ENCODE data around the gene GNA12. TPM values are rescaled to one million over a fixed set of nuclear protein-coding genes. Genes with fewer than 3 reads are reported as not detected.

The GNA12 gene
- total RNA-seq, 1 donor: 27.1 TPM

GRCh38 chr7:2735744-2736143 is 108.4 kb downstream of the GNA12 start:
- no peak overlapping the region for H2AFZ ChIP-seq (ENCODE audit: low read length)
- H3K27me3 ChIP-seq (ENCODE audit: insufficient read depth, low read length): no peaks in the 10 kb centered on the region
- no peak overlapping the region for H3K27ac ChIP-seq (ENCODE audit: low read depth, low read length)
- peaks cover 3% of the 10 kb centered on the region for H4K20me1 ChIP-seq (ENCODE audit: insufficient read depth, low read length)
- peaks cover 12% of the 10 kb centered on the region for H3K36me3 ChIP-seq (ENCODE audit: insufficient read depth, low read length)
- no peak overlapping the region for H3K4me2 ChIP-seq (ENCODE audit: insufficient read depth, low read length)
- peak; percentile 76 for DNase-seq (ENCODE audit: insufficient read length, low spot score, missing footprints)
- H3K79me2 ChIP-seq (ENCODE audit: insufficient read depth, low read length): peaks cover 66% of the 10 kb centered on the region
- TF ChIP-seq CTCF (IDR thresholded peaks at IDR 0.05; ENCODE audit: extremely low read depth, low read depth, low read length): no peak
- H3K4me3 ChIP-seq (ENCODE audit: insufficient read depth, low read length): no peak overlapping the region
- peaks cover 5% of the 10 kb centered on the region for H3K4me1 ChIP-seq (ENCODE audit: insufficient read depth, low read length)
- H3K9me3 ChIP-seq (ENCODE audit: low read depth, low read length): no peaks in the 10 kb centered on the region

- Histone ChIP-seq H3K27ac (ENCODE audit: low read depth, low read length) (no peak overlapping the region), H3K4me2 (ENCODE audit: insufficient read depth, low read length) (no peak overlapping the region)
- peak; percentile 65 for DNase-seq (ENCODE audit: insufficient read length, low spot score, missing footprints)
Observed at GRCh38 chr7:2734751-2735571, 109.1 kb downstream of the GNA12 start.

GRCh38 chr7:2734084-2734686 is 109.9 kb downstream of the GNA12 start:
- TF ChIP-seq CTCF (IDR thresholded peaks at IDR 0.05; ENCODE audit: extremely low read depth, low read depth, low read length): no peak
- peak; percentile 50 for DNase-seq (ENCODE audit: insufficient read length, low spot score, missing footprints)
- Histone ChIP-seq H3K36me3 (ENCODE audit: insufficient read depth, low read length) (peaks cover 19% of the 10 kb centered on the region), H3K4me2 (ENCODE audit: insufficient read depth, low read length) (no peak overlapping the region), H3K9me3 (ENCODE audit: low read depth, low read length) (no peaks in the 10 kb centered on the region), H3K79me2 (ENCODE audit: insufficient read depth, low read length) (peaks cover 64% of the 10 kb centered on the region), H3K4me1 (ENCODE audit: insufficient read depth, low read length) (peaks cover 5% of the 10 kb centered on the region), H2AFZ (ENCODE audit: low read length) (no peak overlapping the region), H3K27me3 (ENCODE audit: insufficient read depth, low read length) (no peaks in the 10 kb centered on the region), H3K27ac (ENCODE audit: low read depth, low read length) (no peak overlapping the region), H4K20me1 (ENCODE audit: insufficient read depth, low read length) (peaks cover 3% of the 10 kb centered on the region), H3K4me3 (ENCODE audit: insufficient read depth, low read length) (no peak overlapping the region)

More at GRCh38 chr7:2734751-2735571, 109.1 kb downstream of the GNA12 start:
- Histone ChIP-seq H3K4me3 (ENCODE audit: insufficient read depth, low read length) (no peak overlapping the region), H4K20me1 (ENCODE audit: insufficient read depth, low read length) (peaks cover 3% of the 10 kb centered on the region), H2AFZ (ENCODE audit: low read length) (no peak overlapping the region), H3K9me3 (ENCODE audit: low read depth, low read length) (no peaks in the 10 kb centered on the region), H3K27me3 (ENCODE audit: insufficient read depth, low read length) (no peaks in the 10 kb centered on the region), H3K36me3 (ENCODE audit: insufficient read depth, low read length) (peaks cover 17% of the 10 kb centered on the region), H3K4me1 (ENCODE audit: insufficient read depth, low read length) (peaks cover 5% of the 10 kb centered on the region), H3K79me2 (ENCODE audit: insufficient read depth, low read length) (peaks cover 64% of the 10 kb centered on the region)
- no peak for TF ChIP-seq CTCF (IDR thresholded peaks at IDR 0.05; ENCODE audit: extremely low read depth, low read depth, low read length)

GRCh38 chr7:2732959-2733584 is 111.0 kb downstream of the GNA12 start:
- DNase-seq (ENCODE audit: insufficient read length, low spot score, missing footprints): peak; percentile 90
- Histone ChIP-seq H3K79me2 (ENCODE audit: insufficient read depth, low read length) (peaks cover 58% of the 10 kb centered on the region), H4K20me1 (ENCODE audit: insufficient read depth, low read length) (no peaks in the 10 kb centered on the region), H3K4me1 (ENCODE audit: insufficient read depth, low read length) (peaks cover 8% of the 10 kb centered on the region), H3K27me3 (ENCODE audit: insufficient read depth, low read length) (no peaks in the 10 kb centered on the region), H3K4me2 (ENCODE audit: insufficient read depth, low read length) (no peak overlapping the region), H3K4me3 (ENCODE audit: insufficient read depth, low read length) (no peak overlapping the region), H3K27ac (ENCODE audit: low read depth, low read length) (peak overlapping the region; percentile 31), H3K9me3 (ENCODE audit: low read depth, low read length) (no peaks in the 10 kb centered on the region), H3K36me3 (ENCODE audit: insufficient read depth, low read length) (peaks cover 19% of the 10 kb centered on the region), H2AFZ (ENCODE audit: low read length) (peak overlapping the region; percentile 20)
- no peak for TF ChIP-seq CTCF (IDR thresholded peaks at IDR 0.05; ENCODE audit: extremely low read depth, low read depth, low read length)

All from osteoblast (primary cell).